HG03378 (cell line): ENCODE measurements around the gene OR9G1.
"Not testable (repeated sequence)": the region's sequence is repeated elsewhere in the genome, so short reads cannot be mapped to it uniquely, and the experiment has no call there.

Source experiments
- ATAC-seq: cut with Tn5 transposase; IDR thresholded peaks from one replicate; pipeline ENCODE4 v1.9.1; 2021; ENCODE audit warnings: mild to moderate bottlenecking, moderate library complexity; ENCODE audit not compliant: unreplicated experiment

OR9G1 gene

GRCh38 chr11:56698795-56699194 is at the start of gene OR9G1:
Gene OR9G1 (plus strand): TSS chr11:56699095. CDS start chr11:56700388, 1,293 bp downstream.
- ATAC-seq: no peak

GRCh38 chr11:56659755-56660154 is 39.1 kb upstream of the OR9G1 start:
- ATAC-seq: no peak

- no peak for ATAC-seq
These were observed 35.5 kb upstream of the OR9G1 start, which contains the start of gene OR5AR1 for GRCh38 chr11:56663386-56663785. Gene OR5AR1 (plus strand): TSS chr11:56663686. CDS start chr11:56663686, 0 bp downstream.

- ATAC-seq: no peak
These were observed 27.9 kb upstream of the OR9G1 start for GRCh38 chr11:56670984-56671383.

GRCh38 chr11:56688554-56689100 is 10.3 kb upstream of the OR9G1 start:
- ATAC-seq: no peak

- ATAC-seq: not testable (repeated sequence)
These were observed 7.7 kb upstream of the OR9G1 start for GRCh38 chr11:56691179-56691578.

GRCh38 chr11:56693428-56693827 is 5.5 kb upstream of the OR9G1 start:
- no peak for ATAC-seq

GRCh38 chr11:56700242-56700913 is 1.5 kb downstream of the OR9G1 start:
- no peak for ATAC-seq

GRCh38 chr11:56700914-56701485 is 2.1 kb downstream of the OR9G1 start:
- no peak for ATAC-seq

GRCh38 chr11:56705784-56706396 is 7.0 kb downstream of the OR9G1 start:
- no peak for ATAC-seq

- no peak for ATAC-seq
These were observed 7.6 kb downstream of the OR9G1 start for GRCh38 chr11:56706486-56706885.

- no peak for ATAC-seq
These were observed 15.3 kb downstream of the OR9G1 start for GRCh38 chr11:56714206-56714605.

GRCh38 chr11:56716379-56716854 is 17.5 kb downstream of the OR9G1 start:
- ATAC-seq: no peak

GRCh38 chr11:56720513-56720912 is 21.6 kb downstream of the OR9G1 start:
- no peak for ATAC-seq

GRCh38 chr11:56740107-56740506 is 41.2 kb downstream of the OR9G1 start:
- ATAC-seq: no peak

- ATAC-seq: no peak
These were observed 42.0 kb downstream of the OR9G1 start for GRCh38 chr11:56740886-56741285.

GRCh38 chr11:56748597-56748996 is 49.7 kb downstream of the OR9G1 start, which contains the start of gene OR9G4:
Gene OR9G4 (minus strand): TSS chr11:56748697. CDS start chr11:56743766, 4,931 bp downstream.
- ATAC-seq: no peak

GRCh38 chr11:56750190-56750589 is 51.3 kb downstream of the OR9G1 start:
- no peak for ATAC-seq

- no peak for ATAC-seq
These were observed 52.6 kb downstream of the OR9G1 start for GRCh38 chr11:56751480-56751879.
